ENCODE results near the gene SLC6A3.

SLC6A3 gene

DNA sequence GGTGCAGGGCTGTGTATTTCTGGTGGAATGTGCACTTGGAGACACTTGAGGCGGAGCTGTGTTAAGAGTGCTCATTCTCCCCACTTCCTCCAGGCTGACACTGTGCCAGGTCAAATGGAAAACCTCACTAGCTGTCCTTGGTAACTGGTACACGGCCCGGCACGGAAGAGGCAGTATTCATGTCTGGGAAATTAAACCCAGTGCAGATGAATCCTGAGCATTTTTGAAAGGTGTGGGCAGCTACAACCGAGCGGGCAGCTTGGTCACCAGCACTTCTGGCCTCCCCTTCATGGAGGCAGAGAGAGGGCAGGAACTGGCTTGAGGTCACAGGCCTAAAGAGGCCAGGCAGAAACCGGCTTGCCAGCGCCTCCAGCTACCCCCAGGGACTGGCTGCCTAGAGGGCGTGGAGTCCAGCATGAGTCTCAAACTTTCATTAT lies 101.9 kb downstream of the SLC6A3 start:
- H3K4me2 ChIP-seq (ENCODE audit: low read length) = no peak overlapping the region
- WGBS (ENCODE audit: extremely low coverage, insufficient coverage, insufficient read length) = no CpG with 5 or more reads among the region's 9 CpGs
- no peak overlapping the region for H3K23ac ChIP-seq (ENCODE audit: low read length)

More for the DNA sequence above, 101.9 kb downstream of the SLC6A3 start:
- Histone ChIP-seq H2AFZ (ENCODE audit: insufficient read depth, low read length, poor library complexity) (no peak overlapping the region), H3K18ac (ENCODE audit: low read length) (no peak overlapping the region), H3K4me1 (ENCODE audit: control insufficient read depth in 1 of 2, insufficient read depth in 2 of 2, low read length in 2 of 2) (peaks cover 8 to 9% of the 10 kb centered on the region in 2 experiments), H3K4ac (ENCODE audit: low read depth, low read length) (no peak overlapping the region), H4K12ac (ENCODE audit: low read depth, low read length) (no peak overlapping the region), H3K36me3 (ENCODE audit: control insufficient read depth in 1 of 2, insufficient read depth in 2 of 2, low read length in 2 of 2) (peaks cover 41 to 42% of the 10 kb centered on the region in 2 experiments), H2BK120ac (ENCODE audit: insufficient read depth, low read length, poor library complexity) (no peak overlapping the region), H3K27ac (ENCODE audit: low read depth, low read length) (no peak overlapping the region), H4K91ac (ENCODE audit: low read depth, low read length) (no peak overlapping the region), H3K79me2 (ENCODE audit: control insufficient read depth, insufficient read depth, low read length, poor library complexity) (peaks cover 6% of the 10 kb centered on the region), H3K9me3 (ENCODE audit: insufficient read depth, low read depth, low read length) (peaks cover 3% of the 10 kb centered on the region), H3K14ac (ENCODE audit: low read length) (no peak overlapping the region), H2AK5ac (ENCODE audit: low read length) (no peak overlapping the region), H2BK5ac (ENCODE audit: low read depth, low read length, poor library complexity) (no peak overlapping the region), H2BK12ac (ENCODE audit: low read length) (no peak overlapping the region), H3K9ac (ENCODE audit: low read length) (no peak overlapping the region), H3K27me3 (ENCODE audit: insufficient read depth, low read length) (no peaks in the 10 kb centered on the region), H3K4me3 (ENCODE audit: low read depth, low read length) (no peak overlapping the region), H4K8ac (ENCODE audit: low read depth, low read length) (no peak overlapping the region), H3K79me1 (ENCODE audit: low read length) (peaks cover 5% of the 10 kb centered on the region)
- DNase-seq = no peak
